ENCODE data around the gene STRN3. TPM values are rescaled to one million over a fixed set of nuclear protein-coding genes. Genes with fewer than 3 reads are reported as not detected.

The STRN3 gene
- 35.0 TPM for total RNA-seq
- long read RNA-seq, transcript STRN3-201 (16 exons, 3,970 nt) = major isoform, 26 of 44 reads
- long read RNA-seq, partial matches to known transcripts = 0 of 44 reads
- long read RNA-seq, other reads (novel, unspliced or antisense) = 16 of 44 reads

- H3K4me1 ChIP-seq = peaks cover 22% of the 10 kb centered on the region
- H3K9me3 ChIP-seq = no peaks in the 10 kb centered on the region
- peak within 1 kb of the TSS; percentile 97 for H3K27ac ChIP-seq
- no peak for TF ChIP-seq CTCF (IDR thresholded peaks at IDR 0.05)
- no peaks in the 10 kb centered on the region for H3K36me3 ChIP-seq
- peak within 1 kb of the TSS; percentile 78 for H3K4me3 ChIP-seq
- ATAC-seq (no peak), DNase-seq (no peak)
- intact Hi-C loops (cut with DNase I) = loop anchor here (10.0 kb wide), 1 partner anchor 49 kb away; no protein-coding TSS in a partner anchor
- H3K27me3 ChIP-seq = no peaks in the 10 kb centered on the region
These were observed at the start of gene STRN3 for GRCh38 chr14:31026077-31026449. Gene STRN3, minus strand, starts transcription at chr14:31026379. Its CDS starts 194 bp downstream, at chr14:31026185.

GRCh38 chr14:31075144-31075543, 49.0 kb upstream of the STRN3 start:
- intact Hi-C loops (cut with DNase I) = loop anchor here (10.0 kb wide), 1 partner anchor 50 kb away; the partner anchor contains the start of genes AP4S1 and STRN3

GRCh38 chr14:31071151-31071550, 45.0 kb upstream of the STRN3 start:
- DNase-seq = no peak
- TF ChIP-seq CTCF (IDR thresholded peaks at IDR 0.05) = no peak
- intact Hi-C loops (cut with DNase I) = loop anchor here (10.0 kb wide), 1 partner anchor 46 kb away; the partner anchor contains the start of genes AP4S1 and STRN3
- H3K36me3 ChIP-seq = no peaks in the 10 kb centered on the region
- H3K27ac ChIP-seq = no peak overlapping the region
- no peak for ATAC-seq
- no peaks in the 10 kb centered on the region for H3K27me3 ChIP-seq
- H3K4me1 ChIP-seq = peaks cover 7% of the 10 kb centered on the region
- H3K9me3 ChIP-seq = no peaks in the 10 kb centered on the region
- no peak overlapping the region for H3K4me3 ChIP-seq

More at GRCh38 chr14:31075144-31075543, 49.0 kb upstream of the STRN3 start:
- H3K27me3 ChIP-seq = no peaks in the 10 kb centered on the region
- no peaks in the 10 kb centered on the region for H3K36me3 ChIP-seq
- no peak for TF ChIP-seq CTCF (IDR thresholded peaks at IDR 0.05)
- ATAC-seq = no peak
- H3K4me1 ChIP-seq = no peaks in the 10 kb centered on the region
- no peaks in the 10 kb centered on the region for H3K9me3 ChIP-seq
- no peak overlapping the region for H3K27ac ChIP-seq
- H3K4me3 ChIP-seq = no peak overlapping the region
- DNase-seq = no peak

- no peak for TF ChIP-seq CTCF (IDR thresholded peaks at IDR 0.05)
- DNase-seq (no peak), ATAC-seq (peak; percentile 66)
- Histone ChIP-seq H3K4me3 (no peak overlapping the region), H3K27me3 (no peaks in the 10 kb centered on the region), H3K36me3 (no peaks in the 10 kb centered on the region), H3K4me1 (peaks cover 7% of the 10 kb centered on the region), H3K9me3 (no peaks in the 10 kb centered on the region), H3K27ac (no peak overlapping the region)
- intact Hi-C loops (cut with DNase I) = loop anchor here (10.0 kb wide), 1 partner anchor 46 kb away; the partner anchor contains the start of genes AP4S1 and STRN3
These were observed 44.3 kb upstream of the STRN3 start for GRCh38 chr14:31070431-31070830.

GRCh38 chr14:31069343-31069742, 43.2 kb upstream of the STRN3 start:
- H3K27me3 ChIP-seq = no peaks in the 10 kb centered on the region
- H3K4me1 ChIP-seq = peaks cover 7% of the 10 kb centered on the region
- H3K9me3 ChIP-seq = no peaks in the 10 kb centered on the region
- DNase-seq (no peak), ATAC-seq (no peak)
- intact Hi-C loops (cut with DNase I) = no loop called here
- H3K4me3 ChIP-seq = no peak overlapping the region
- H3K27ac ChIP-seq = no peak overlapping the region
- no peak for TF ChIP-seq CTCF (IDR thresholded peaks at IDR 0.05)
- H3K36me3 ChIP-seq = no peaks in the 10 kb centered on the region

All from upper lobe of right lung (tissue), 1 donor.